ENCODE measurements around the gene LRRC42.

The LRRC42 gene, protein sequence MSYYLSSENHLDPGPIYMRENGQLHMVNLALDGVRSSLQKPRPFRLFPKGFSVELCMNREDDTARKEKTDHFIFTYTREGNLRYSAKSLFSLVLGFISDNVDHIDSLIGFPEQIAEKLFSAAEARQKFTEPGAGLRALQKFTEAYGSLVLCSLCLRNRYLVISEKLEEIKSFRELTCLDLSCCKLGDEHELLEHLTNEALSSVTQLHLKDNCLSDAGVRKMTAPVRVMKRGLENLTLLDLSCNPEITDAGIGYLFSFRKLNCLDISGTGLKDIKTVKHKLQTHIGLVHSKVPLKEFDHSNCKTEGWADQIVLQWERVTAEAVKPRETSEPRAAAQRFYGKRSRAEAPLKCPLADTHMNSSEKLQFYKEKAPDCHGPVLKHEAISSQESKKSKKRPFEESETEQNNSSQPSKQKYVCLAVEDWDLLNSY

GRCh38 chr1:53946252-53947171 lies at the start of gene LRRC42:
Gene LRRC42, plus strand, starts transcription at chr1:53946350. Its CDS starts 5,650 bp downstream, at chr1:53952000.
- DNase-seq: peak; percentile 89

DNA sequence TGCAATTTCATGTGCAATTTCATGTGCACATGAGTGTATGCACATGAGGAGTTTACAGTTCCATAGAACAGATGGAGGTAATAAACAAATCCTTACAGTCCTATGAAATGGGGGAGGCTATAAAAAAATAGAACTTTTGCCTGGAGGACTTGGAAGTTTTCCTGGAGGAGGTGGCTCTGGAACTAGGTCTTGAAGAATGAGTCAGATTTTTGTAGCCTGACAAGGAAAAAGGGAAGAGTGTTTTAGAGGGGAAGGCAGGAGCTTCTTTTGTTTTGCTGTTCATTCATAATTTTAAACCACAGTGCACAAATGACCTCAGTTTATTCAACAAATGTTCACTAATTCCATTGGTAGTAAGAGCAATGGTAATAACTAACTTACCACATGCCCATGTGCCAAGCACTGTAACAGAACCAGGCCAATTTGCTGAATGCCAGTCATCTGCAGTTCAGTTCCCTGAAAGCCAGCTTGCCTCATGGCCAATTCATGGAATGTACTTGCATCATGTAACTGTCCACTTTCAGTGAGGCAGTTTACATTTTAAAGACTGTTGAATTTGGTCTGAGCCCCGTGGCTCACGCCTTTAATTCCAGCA lies 49.4 kb upstream of the LRRC42 start:
- DNase-seq: no peak

DNA sequence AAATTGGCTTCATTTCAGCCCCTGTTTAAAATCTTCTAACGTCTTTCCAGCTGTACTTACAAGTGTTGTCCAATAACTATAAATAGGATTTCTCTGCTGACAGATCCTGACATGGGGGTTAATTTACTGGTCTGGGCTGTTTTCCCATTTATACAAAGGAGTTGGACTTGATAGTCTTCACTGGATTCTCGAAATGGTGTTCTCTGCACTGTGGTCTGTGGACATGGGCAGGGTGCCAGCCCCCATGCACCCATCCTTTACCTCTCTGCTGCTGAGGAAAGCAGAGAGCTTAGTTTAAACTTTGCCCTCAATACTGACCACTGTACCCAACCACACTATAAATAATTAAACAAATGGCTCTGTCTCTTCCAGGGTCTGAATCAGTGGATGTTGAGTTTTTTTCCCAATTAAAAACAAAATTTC lies 46.9 kb upstream of the LRRC42 start:
- DNase-seq: peak; percentile 28

- no peak for DNase-seq
Measured at GRCh38 chr1:53899708-53900107, 46.4 kb upstream of the LRRC42 start.

DNA sequence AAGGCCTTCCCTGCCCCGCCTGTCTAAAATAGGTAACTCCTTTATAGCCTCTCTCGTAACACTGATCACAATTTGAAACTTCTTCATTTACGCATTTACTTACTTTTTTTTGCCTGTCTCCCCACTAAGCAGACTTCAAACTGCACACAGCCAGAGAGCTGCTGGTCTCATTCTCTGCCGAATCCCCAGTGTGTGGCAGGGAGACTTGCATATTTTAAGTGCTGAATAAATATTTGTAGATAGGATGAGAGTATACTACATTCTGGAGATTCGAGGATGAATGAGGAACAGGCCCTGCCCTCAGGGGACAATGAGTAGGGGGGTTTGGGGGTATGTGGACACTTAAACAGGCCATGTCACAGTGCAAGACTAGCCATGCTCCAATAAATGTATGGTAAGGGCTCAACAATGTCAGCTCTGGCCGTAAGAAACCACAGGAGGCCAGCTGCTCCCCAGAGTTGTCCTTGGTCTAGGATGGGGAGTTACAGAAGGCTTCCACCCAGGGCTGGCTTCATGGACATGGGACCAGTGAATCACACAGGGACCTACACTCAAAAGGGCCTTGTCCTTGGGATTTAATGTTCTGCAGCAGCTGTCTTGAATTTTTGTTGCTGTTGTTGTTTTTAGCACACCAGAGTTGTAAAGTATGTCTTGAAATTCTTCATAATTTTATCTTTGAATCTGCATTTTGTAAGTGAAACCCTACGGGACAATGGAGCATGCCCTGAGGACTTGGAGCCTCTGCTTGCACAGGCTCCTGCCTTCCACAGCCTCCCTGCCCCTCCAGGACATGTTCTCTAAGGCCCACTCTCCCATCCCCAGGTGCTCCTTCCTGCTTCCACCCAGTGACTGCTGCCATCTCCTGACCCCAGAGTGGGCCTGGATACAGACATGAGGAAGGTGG lies 43.7 kb upstream of the LRRC42 start:
- no peak for DNase-seq

- no peak for DNase-seq
Measured at GRCh38 chr1:53905509-53905908, 40.6 kb upstream of the LRRC42 start.

DNA sequence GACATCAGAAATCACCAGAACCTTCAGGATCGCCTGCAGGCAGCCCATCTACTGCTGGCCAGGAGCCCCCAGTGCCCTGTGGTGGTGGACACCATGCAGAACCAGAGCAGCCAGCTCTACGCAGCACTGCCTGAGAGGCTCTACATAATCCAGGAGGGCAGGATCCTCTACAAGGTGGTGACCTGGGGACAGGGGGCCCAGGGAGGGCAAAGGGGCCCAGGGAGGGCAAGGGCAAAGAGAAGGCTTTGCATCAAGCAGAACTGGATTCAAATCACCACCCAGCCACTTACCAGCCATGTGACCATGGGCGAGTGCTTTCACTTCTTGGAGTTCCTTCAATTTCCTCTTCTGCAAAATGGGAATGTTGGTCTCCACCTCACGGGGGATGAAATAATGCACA lies 40.0 kb upstream of the LRRC42 start:
- DNase-seq: no peak

- no peak for DNase-seq
Measured at GRCh38 chr1:53909946-53910345, 36.2 kb upstream of the LRRC42 start.

DNA sequence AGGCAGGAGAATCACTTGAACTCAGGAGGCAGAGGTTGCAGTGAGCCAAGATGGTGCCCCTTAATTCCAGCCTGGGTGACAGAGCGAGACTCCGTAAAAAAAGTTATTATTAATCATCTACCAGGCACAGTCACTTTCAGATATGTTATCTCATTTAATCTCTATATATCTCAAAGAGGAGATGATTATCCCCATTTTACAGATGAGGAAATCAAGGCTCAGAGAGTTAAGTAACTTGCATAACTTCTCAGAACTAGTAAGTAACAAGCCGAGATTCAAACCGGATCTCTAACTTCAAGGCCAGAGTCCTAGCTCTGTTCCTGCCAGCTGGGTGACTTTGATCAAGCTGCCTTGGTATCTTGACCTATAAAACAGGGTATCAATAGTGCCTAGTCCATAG lies 34.7 kb upstream of the LRRC42 start:
- DNase-seq: no peak

DNA sequence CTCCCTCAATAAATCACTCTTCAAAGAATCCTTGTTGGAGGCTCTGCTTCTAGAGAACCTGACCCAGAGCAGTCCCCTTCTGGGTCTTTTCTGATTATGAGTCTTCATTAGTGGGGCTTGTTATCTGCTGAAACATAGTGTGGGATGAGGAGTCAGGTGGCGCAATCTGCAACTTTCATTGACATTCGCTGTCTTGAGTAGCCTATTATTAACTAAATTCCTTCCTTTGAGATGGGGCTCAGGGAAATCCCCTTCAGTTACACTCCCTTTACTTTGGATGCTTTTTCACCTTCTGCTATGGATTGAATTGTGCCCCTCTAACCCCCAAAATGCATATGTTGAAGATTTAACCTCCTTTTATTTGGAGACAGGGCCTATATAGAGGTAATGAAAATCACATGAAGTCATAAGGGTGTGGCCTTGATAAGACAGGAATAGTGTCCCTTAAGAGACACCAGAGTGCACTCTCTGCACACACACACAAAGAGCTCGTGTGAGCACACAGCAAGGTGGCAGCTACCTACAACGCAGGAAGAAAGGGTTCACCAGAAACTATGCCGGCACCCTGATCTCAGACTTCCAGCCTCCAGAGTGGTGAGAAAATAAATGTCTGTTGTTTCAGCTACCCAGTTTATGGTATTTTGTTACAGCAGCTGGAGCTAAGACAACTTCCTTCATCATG lies 32.7 kb upstream of the LRRC42 start:
- no peak for DNase-seq

DNA sequence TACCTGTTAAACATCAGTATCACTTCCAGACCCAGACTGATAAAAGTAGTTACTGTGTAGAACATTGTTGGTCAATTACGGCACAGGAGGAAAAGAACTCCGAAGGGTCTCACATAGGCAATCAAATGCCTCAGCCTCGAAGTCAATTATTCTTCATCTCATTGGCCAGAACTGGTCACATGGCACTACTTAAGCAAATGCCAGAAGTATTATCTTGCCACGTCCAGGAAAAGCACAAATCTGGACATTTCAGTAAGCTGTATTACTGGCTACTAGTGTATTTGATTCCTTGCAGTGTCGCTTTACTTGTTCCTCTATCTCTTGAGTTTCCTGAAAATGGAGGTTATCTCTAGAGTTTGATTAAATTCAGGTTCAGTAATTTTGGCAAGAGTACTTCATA lies 27.8 kb upstream of the LRRC42 start:
- DNase-seq: no peak

DNA sequence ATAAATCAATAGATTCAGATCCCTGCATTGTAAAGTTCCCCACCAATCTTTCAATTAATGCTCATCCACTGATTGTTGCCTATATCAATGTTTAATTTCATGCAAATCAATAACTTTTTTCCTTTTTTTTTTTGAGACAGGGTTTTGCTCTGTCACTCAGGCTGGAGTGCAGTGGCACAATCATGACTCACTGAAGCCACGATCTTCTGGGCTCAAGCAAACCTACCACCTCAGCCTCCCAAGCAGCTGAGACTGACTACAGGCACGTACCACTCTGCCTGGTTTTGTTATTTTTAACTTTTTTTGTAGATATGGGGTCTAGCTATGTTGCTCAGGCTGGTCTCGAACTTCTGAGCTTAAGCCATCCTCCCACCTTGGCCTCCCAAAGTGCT lies 26.5 kb upstream of the LRRC42 start:
- DNase-seq: no peak

GRCh38 chr1:53927376-53927881 lies 18.7 kb upstream of the LRRC42 start:
- no peak for DNase-seq

- DNase-seq: no peak
Measured at GRCh38 chr1:53929246-53929960, 16.7 kb upstream of the LRRC42 start.

DNA sequence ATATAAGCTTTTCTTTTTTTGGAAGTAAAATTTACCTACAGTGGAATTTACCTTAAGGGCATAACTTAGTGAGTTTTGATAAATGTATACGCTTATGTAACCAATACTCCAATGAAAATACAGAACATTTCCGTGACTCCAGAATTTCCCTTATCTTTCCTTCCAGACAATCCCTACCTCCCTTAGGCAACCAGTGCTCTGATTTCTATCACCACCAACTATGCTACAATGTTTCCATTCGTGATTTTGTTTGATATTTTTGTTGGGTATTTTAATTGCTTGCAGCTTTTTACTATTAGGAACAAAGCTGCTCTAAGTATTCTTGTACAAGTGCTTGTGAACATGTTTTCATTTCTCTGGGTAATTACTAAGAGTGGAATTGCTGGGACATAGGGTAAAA lies 15.2 kb upstream of the LRRC42 start:
- DNase-seq: no peak

DNA sequence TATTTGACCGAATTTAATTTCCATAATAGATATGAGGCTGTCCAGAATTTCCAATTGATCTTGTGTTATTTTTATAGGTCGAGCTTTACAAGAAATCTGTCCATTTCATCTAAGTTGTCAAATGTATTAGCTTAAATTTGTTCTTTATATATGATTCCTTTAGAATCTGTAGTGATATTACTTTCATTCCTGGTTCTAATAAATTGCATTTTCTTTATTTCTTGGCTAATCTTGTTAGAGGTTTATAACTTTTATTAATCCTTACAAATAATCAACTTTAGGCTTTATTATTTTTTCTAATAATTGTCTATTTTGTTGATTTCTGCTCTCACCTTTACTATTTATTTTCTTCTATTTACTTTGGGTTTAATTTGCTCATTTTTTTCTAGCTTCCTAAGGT lies 14.6 kb upstream of the LRRC42 start:
- DNase-seq: no peak

GRCh38 chr1:53934170-53934765 lies 11.9 kb upstream of the LRRC42 start:
- no peak for DNase-seq

GRCh38 chr1:53936430-53936829 lies 9.7 kb upstream of the LRRC42 start:
- no peak for DNase-seq

- no peak for DNase-seq
Measured at GRCh38 chr1:53938136-53938830, 7.9 kb upstream of the LRRC42 start.

All from RPMI8226 (cell line).